GM19328 (cell line): Measurements from ENCODE around the gene LATS1.
"Not testable (repeated sequence)": the region's sequence is repeated elsewhere in the genome, so short reads cannot be mapped to it uniquely, and the experiment has no call there.

Source experiments
- ATAC-seq: cut with Tn5 transposase; IDR thresholded peaks from one replicate; pipeline ENCODE4 v1.9.1; 2021; ENCODE audit warnings: mild to moderate bottlenecking, moderate library complexity; ENCODE audit not compliant: unreplicated experiment

The LATS1 gene

DNA sequence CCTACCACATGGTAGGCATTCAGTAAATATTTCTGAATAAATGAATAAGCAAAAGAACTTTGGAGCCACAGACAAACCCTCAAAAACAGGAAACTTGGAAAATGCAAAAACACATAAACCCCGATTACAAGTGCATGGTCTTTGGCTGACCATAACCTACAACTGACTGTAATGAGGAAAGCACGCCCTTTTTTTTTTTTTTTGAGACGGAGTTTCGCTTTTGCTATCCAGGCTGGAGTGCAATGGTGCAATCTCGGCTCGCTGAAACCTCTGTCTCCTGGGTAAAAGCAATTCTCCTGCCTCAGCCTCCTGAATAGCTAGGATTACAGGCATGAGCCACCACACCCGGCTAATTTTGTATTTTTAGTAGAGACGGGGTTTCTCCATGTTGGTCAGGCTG, 11.9 kb upstream of the LATS1 start:
- ATAC-seq = no peak

DNA sequence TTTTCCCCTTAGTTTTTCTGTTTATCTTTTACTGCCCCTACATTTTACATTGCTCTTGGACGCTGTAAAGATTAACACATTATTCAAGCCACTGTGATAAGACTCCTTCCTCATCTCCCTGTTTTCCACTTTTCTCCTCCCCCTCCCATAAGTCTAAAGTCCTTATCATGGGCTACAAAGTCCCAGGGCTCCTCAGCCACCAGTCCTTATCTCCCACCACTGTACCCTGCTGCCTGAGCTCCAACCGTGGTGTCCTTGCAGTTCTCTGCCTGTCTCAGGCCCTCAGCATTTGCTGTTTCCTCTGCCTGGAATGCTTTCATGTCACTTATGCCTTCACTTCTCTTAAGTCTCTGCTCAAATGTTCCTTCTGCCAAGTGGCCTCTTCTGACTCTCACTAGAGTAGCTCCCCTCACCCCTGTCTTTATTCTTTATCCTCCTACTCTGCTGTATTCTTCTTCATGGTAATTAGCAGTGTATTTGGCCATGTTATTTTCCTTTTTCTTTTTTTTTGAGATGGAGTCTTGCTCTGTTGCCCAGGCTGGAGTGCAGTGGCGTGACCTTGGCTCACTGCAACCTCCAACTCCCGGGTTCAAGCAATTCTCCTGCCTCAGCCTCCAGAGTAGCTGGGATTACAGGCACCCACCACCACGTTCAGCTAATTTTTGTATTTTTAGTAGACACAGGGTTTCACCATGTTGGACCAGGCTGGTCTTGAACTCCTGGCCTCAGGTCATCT, 10.8 kb upstream of the LATS1 start:
- ATAC-seq = no peak

DNA sequence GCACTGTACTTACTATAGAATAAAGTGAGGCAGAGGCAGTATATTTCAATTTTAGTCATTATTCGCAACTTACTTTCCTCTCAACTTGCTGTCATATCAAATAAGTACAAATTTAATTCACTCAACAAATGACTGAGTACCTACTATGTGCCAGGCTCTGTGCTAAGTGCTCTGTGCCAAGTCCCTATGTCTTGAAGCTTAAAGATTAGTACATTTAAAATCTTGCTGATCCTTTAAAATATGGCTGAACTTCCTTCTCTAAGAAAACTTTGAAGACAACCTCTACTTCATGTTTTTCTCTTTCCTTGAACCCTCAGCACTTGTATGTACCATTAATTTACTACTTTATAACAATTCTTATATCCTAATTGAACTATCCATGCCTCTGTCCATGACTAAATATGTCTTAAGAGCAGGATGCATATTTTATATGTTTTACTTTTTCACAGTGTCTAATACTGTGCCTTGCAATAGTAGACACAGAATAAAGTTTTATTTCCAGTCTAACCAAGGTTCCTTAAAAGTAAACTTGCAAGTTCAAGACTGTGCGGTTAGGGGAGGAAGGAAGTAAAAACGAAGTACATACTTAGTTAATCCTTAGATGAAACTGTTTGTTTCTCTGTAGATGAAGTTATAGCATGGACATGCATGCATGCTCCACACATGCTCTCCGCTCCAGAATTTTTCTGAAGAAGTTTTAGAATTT, 10.0 kb upstream of the LATS1 start:
- no peak for ATAC-seq

GRCh38 chr6:149725785-149726184, 7.9 kb upstream of the LATS1 start:
- no peak for ATAC-seq

- no peak for ATAC-seq
These were observed 6.0 kb upstream of the LATS1 start for GRCh38 chr6:149723771-149724417.

- no peak for ATAC-seq
These were observed 5.4 kb upstream of the LATS1 start for GRCh38 chr6:149723262-149723661.

DNA sequence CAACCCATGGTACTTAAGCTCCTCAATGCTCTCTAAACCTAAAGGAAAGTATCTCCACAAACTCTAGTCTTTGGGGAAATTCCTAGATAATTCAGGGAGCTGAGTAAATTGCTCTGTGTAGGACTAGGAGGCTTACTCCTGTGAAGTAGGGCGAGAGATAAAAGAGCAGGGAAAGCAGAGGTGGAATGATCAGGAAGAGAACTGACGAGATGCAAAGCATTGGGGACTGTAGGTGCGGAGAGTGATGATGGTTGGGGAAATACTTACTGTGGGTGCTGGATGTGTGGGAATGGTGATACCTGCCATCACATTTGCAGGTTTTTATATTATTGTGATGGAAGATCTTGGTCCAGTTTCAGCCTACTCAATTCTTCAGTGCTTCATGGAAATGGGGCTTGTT, 1.6 kb upstream of the LATS1 start:
- no peak for ATAC-seq

DNA sequence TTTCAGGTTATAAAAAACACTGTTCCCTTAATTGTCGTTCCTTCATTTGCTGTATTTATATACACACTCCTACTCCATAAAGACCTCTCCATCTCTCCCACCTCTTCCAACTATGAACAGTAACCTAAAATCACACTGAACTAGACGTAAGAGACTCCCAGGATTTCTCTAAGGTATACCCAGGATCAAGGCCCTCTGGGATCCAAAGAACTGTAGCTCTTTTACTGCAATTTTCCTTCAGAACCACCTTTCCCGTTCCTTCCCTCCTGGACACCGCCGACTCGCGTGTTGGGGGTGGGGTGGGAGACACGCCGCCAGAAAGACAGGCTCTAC, 680 bp downstream of the LATS1 start:
- no peak for ATAC-seq

DNA sequence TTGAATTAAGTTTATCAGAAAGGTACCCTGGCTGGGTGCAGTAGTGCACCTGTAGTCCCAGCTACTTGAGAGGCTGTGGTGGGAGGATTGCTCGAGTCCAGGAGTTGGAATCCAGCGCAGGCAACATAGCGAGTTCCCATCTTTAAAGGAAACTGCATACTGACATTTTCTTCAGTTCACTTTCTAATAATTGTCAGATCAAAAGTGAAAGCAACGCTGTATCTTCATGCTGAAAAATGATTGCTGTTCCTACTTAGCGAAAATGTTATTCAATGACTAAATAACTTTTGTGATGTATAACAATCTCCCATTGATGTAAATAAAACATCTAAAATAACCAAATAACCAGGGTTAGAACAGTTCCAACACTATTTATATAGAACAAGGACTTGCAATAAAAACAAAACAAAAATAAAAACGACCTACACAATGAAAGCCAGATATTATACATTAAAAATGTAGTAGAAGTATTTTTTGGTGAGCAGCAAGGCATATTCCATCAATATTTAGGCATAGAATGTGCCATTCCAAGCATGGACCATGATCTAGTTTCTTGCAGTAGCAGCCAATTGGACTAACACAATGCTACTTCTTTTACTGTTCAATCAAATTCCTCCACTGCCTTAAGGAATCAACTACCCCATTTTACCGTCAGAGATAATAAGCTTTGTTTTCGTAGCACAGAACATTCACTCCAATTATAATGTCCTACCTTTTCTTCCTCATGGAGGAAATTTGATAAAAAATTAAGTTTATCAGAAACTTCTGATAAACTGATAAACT, 1.5 kb downstream of the LATS1 start:
- ATAC-seq = no peak

GRCh38 chr6:149714442-149714841, 3.5 kb downstream of the LATS1 start:
- no peak for ATAC-seq

DNA sequence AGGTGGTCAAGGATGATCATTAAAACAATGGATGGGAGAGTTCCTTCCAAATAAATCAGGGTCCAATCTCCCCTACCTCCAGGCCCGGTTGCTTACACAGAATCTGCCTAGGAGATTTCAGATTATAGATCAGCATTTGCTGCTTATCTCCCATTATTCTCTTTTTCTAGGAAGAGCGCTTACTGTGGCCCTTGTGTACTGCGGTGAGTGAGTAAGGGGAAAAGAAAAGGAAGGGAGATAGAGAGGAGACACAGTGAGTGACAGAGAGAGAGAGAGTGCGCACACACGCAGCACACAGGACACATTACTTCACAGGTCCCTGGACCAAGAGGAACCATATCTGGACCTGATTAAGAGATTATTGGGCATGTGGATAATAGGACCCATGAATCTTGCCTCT, 6.2 kb downstream of the LATS1 start:
- ATAC-seq = no peak

DNA sequence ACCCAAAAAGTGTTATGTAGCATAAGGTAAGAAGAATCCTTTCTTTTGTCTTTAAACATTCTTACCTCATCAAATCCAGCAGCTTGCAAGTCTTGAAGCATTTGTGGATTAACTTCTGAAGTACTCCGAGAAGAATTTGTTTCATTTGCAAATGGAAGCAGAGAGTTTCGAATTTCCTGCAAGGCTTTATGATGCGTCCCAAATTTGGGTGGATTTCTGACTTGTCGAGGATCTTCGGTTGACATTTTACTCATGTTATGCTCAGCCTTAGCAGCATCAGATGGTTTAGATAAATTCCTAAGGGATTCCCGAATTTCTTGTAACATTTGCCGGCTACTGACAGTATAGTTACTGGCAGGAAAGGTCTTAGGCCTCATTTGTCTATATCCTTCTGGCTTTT, 16.2 kb downstream of the LATS1 start:
- ATAC-seq = no peak

GRCh38 chr6:149699150-149699549, 18.8 kb downstream of the LATS1 start:
- no peak for ATAC-seq

DNA sequence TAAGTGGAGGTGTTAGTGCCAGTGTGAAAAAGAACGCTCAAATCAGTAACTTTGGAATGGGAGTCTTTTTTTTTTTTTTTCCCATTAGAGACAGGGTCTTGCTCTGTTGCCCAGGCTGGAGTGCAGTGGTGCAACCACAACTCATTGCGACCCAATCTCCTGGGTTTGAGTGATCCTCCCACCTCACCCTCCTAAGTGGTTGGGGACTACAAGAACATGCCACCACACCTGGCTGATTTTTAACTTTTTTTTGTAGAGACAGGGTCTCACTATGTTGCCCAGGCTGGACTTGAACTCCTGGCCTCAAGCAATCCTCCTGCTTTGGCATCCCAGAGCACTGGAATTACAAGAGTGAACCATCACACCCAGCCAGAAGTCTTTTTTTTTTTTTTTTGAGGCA, 19.7 kb downstream of the LATS1 start:
- no peak for ATAC-seq

DNA sequence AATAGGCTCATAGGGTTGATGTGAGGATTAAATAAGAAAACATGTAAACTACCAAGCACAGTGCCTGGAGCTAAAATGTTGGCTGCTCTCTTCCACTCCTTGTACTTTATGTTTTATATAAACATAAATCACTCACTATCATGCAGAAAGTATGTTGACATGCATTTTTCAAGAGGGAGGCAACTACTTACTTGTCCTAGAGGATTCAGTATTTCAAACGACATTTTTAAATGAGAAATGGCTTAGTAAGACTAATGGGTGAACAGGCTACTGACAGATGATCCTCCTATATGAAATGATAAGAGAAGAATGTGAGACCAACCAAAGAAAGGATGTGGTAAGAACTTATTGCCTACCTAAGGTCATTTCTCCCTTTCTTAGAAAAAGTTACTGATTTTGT, 21.0 kb downstream of the LATS1 start:
- no peak for ATAC-seq

DNA sequence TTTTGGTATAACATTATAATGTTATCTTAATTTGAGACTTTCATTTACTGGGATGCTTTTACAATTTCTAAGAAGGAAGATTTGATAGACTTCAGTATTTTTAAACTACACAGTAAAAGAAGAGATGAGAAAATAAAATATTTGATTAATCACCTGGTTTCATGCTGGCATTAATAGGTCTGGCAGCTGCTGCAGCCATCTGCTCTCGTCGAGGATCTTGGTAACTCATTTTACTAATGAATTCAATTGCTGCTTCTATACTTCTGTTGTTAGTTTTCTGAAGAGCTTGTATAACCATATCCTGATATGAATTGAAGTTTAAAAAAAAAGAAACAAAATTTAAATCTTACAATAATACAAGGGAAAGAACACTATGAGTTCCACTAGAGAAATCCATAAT, 23.0 kb downstream of the LATS1 start:
- no peak for ATAC-seq

- no peak for ATAC-seq
These were observed 26.7 kb downstream of the LATS1 start for GRCh38 chr6:149691201-149691600.

DNA sequence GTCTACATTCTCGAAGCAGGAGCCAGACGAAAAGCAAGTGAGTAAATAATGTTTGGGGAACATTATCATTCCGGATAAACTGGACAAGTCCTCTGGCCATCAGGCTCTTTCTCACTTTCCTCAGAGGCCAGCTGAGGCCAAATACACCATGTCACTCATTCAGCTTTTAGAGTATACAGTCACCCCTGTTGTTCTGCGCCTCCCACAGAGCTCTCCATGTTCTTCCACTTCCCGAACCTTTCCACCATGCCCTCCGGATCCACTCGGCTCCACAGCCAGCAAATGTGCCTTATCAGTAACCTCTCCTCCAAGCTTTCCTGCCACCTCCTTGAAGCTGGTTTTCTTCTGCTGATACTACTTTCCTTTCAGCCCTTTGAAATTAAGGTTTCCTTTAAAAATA, 31.7 kb downstream of the LATS1 start:
- no peak for ATAC-seq

- no peak for ATAC-seq
These were observed 34.5 kb downstream of the LATS1 start for GRCh38 chr6:149683256-149683859.

DNA sequence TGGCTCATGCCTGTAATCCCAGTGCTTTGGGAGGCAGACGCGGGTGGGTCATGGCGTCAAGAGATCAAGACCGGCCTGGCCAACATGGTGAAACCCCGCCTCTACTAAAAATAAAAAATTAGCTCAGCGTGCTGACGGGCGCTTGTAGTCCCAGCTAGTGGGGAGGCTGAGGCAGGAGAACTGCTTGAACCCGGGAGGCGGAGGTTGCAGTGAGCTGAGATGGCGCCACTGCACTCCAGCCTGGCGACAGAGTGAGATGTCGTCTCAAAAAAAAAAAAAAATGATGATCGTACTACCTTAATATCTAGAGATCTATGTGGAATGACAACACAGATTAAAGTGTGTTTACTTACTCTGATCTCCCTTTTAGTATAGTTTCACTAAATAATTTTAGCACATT, 36.1 kb downstream of the LATS1 start:
- not testable (repeated sequence) for ATAC-seq

DNA sequence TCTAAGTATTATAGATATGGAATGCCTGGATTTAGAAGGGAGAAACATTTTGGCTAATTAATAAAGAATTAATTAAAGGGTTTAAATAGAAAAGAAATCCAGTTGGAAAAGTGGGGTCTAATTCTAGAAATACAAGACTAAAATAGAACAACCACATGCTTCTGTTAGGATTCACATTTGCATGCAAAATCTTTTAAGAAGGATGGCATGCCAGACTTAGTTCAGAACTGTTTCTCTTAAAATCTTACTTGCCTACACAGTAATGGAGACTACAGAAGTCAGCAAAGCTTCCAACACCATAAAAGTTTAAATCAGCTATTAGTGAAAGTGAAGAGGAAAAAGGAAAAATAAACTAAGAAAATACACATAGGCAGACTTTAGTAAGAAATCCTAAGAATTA, 36.7 kb downstream of the LATS1 start:
- ATAC-seq = no peak
